Keratinocyte (primary cell): ENCODE results near the gene CD200.

Source experiments
- CTCF ChIP-seq, 3 experiments: IDR thresholded peaks in 1 of 3; conservative IDR thresholded peaks in 1 of 3; optimal IDR thresholded peaks in 1 of 3; 2 replicates in 2 of 3; 3 replicates in 1 of 3; pipeline versions ENCODE3 to v1.5.1; 2011; ENCODE audit warnings: low read length in 3 of 3, mild to moderate bottlenecking in 3 of 3, moderate library complexity in 2 of 3, control low read depth in 1 of 3, inconsistent platforms in 1 of 3; ENCODE audit not compliant: insufficient read depth in 2 of 3; ENCODE audit errors: extremely low read depth in 1 of 3
- EZH2 ChIP-seq: IDR thresholded peaks from one replicate; pipeline ENCODE4 v1.6.1; 2012; ENCODE audit warnings: inconsistent platforms, mild to moderate bottlenecking, low read length, moderate library complexity

GRCh38 chr3:112357930-112358780, 25.2 kb downstream of the CD200 start:
- TF ChIP-seq CTCF (optimal IDR thresholded peaks at IDR 0.05 in 1 of 3, IDR thresholded peaks at IDR 0.05 in 1 of 3, conservative IDR thresholded peaks at IDR 0.05 in 1 of 3; ENCODE audit: extremely low read depth in 1 of 3, insufficient read depth in 2 of 3, low read length in 3 of 3) (no peak), EZH2 (no peak)
